ENCODE data around the gene SLC12A7. TPM values are rescaled to one million over a fixed set of nuclear protein-coding genes. Genes with fewer than 3 reads are reported as not detected.

The SLC12A7 gene
- total and polyA plus RNA-seq, 3 donors from 2014 or later = 73.2 to 212 (median 168) TPM

GRCh38 chr5:1016036-1016435, 95.8 kb downstream of the SLC12A7 start:
- no peaks in the 10 kb centered on the region for H3K27me3 ChIP-seq
- intact Hi-C loops (cut with DNase I; ENCODE audit: low total_unique reads) = no loop called here
- no peak for TF ChIP-seq POLR2A (IDR thresholded peaks at IDR 0.05)
- TF ChIP-seq, protein P1, sequence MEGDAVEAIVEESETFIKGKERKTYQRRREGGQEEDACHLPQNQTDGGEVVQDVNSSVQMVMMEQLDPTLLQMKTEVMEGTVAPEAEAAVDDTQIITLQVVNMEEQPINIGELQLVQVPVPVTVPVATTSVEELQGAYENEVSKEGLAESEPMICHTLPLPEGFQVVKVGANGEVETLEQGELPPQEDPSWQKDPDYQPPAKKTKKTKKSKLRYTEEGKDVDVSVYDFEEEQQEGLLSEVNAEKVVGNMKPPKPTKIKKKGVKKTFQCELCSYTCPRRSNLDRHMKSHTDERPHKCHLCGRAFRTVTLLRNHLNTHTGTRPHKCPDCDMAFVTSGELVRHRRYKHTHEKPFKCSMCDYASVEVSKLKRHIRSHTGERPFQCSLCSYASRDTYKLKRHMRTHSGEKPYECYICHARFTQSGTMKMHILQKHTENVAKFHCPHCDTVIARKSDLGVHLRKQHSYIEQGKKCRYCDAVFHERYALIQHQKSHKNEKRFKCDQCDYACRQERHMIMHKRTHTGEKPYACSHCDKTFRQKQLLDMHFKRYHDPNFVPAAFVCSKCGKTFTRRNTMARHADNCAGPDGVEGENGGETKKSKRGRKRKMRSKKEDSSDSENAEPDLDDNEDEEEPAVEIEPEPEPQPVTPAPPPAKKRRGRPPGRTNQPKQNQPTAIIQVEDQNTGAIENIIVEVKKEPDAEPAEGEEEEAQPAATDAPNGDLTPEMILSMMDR (IDR thresholded peaks at IDR 0.05) = no peak
- no peaks in the 10 kb centered on the region for H3K9me3 ChIP-seq
- 74 to 78% methylated on average over 12 to 19 of the region's 19 CpGs for WGBS, 2 donors
- no peaks in the 10 kb centered on the region for H3K4me1 ChIP-seq
- no peak overlapping the region for H3K4me3 ChIP-seq
- no peaks in the 10 kb centered on the region for H3K36me3 ChIP-seq (ENCODE audit: low read depth, missing control alignments)
- DNase-seq = no peak
- H3K27ac ChIP-seq = no peak overlapping the region

- H3K27me3 ChIP-seq = no peaks in the 10 kb centered on the region
- DNase-seq = no peak
- TF ChIP-seq POLR2A (IDR thresholded peaks at IDR 0.05) = no peak
- TF ChIP-seq, protein P1 (IDR thresholded peaks at IDR 0.05) = no peak
- no peak overlapping the region for H3K27ac ChIP-seq
- no peak overlapping the region for H3K4me3 ChIP-seq
- 73 to 90% methylated on average over 3 to 10 of the region's 10 CpGs for WGBS, 2 donors
- intact Hi-C loops (cut with DNase I; ENCODE audit: low total_unique reads) = no loop called here
- no peaks in the 10 kb centered on the region for H3K9me3 ChIP-seq
- no peaks in the 10 kb centered on the region for H3K36me3 ChIP-seq (ENCODE audit: low read depth, missing control alignments)
- H3K4me1 ChIP-seq = no peaks in the 10 kb centered on the region
Observed at GRCh38 chr5:1015507-1015906, 96.4 kb downstream of the SLC12A7 start.

GRCh38 chr5:1014781-1015221, 97.1 kb downstream of the SLC12A7 start:
- Histone ChIP-seq H3K4me1 (peaks cover 3% of the 10 kb centered on the region), H3K36me3 (ENCODE audit: low read depth, missing control alignments) (no peaks in the 10 kb centered on the region), H3K27ac (no peak overlapping the region), H3K4me3 (no peak overlapping the region), H3K27me3 (no peaks in the 10 kb centered on the region), H3K9me3 (no peaks in the 10 kb centered on the region)
- WGBS, 2 donors = 90 to 95% methylated on average over 3 to 17 of the region's 17 CpGs
- DNase-seq = no peak
- TF ChIP-seq, protein P1 (IDR thresholded peaks at IDR 0.05) = no peak
- no peak for TF ChIP-seq POLR2A (IDR thresholded peaks at IDR 0.05)
- intact Hi-C loops (cut with DNase I; ENCODE audit: low total_unique reads) = no loop called here

- H3K9me3 ChIP-seq = no peaks in the 10 kb centered on the region
- no peaks in the 10 kb centered on the region for H3K36me3 ChIP-seq (ENCODE audit: low read depth, missing control alignments)
- whole genome bisulfite sequencing, 2 donors = 92 to 96% methylated on average over 12 to 13 of the region's 14 CpGs
- no peak for DNase-seq
- no peaks in the 10 kb centered on the region for H3K27me3 ChIP-seq
- H3K4me1 ChIP-seq = peaks cover 5% of the 10 kb centered on the region
- H3K4me3 ChIP-seq = no peak overlapping the region
- intact Hi-C loops (cut with DNase I; ENCODE audit: low total_unique reads) = no loop called here
- H3K27ac ChIP-seq = no peak overlapping the region
- TF ChIP-seq POLR2A (IDR thresholded peaks at IDR 0.05) = no peak
- TF ChIP-seq, protein P1 (IDR thresholded peaks at IDR 0.05) = no peak
Observed at GRCh38 chr5:1014346-1014745, 97.5 kb downstream of the SLC12A7 start.

GRCh38 chr5:1013948-1014301, 97.9 kb downstream of the SLC12A7 start:
- intact Hi-C loops (cut with DNase I; ENCODE audit: low total_unique reads) = no loop called here
- no peak for DNase-seq
- Histone ChIP-seq H3K9me3 (no peaks in the 10 kb centered on the region), H3K36me3 (ENCODE audit: low read depth, missing control alignments) (no peaks in the 10 kb centered on the region), H3K4me3 (no peak overlapping the region), H3K27ac (no peak overlapping the region), H3K4me1 (peaks cover 5% of the 10 kb centered on the region), H3K27me3 (no peaks in the 10 kb centered on the region)
- TF ChIP-seq, protein P1 (IDR thresholded peaks at IDR 0.05) = no peak
- TF ChIP-seq POLR2A (IDR thresholded peaks at IDR 0.05) = no peak
- 84 to 88% methylated on average over 2 to 3 of the region's 3 CpGs for WGBS, 2 donors

Data from testis (tissue), 3 donors.